GM12878 (cell line): ENCODE measurements around the gene CDHR2. TPM values are rescaled to one million over a fixed set of nuclear protein-coding genes. Genes with fewer than 3 reads are reported as not detected.

Experiments
- ATAC-seq: fragments of 200-7000 bp; cut with Tn5 transposase; 3 replicates; pipeline ENCODE4 v1.9.1; 2020; ENCODE audit warnings: mild to moderate bottlenecking, moderate library complexity
- BruUV-seq: library from RNA; stranded (reverse); fragments of 400-500 nt; replicated peaks from 2 replicates; lab custom pipeline; 2021; lab: Mats Ljungman, UMichigan
- CTCF ChIA-PET: fragments of 300-600 bp; sonication (Branson Sonifier 250); formaldehyde crosslinking; extraction: SDS; loops from one replicate; lab custom pipeline; 2021; ENCODE audit warnings: inconsistent platforms; lab: Yijun Ruan, JAX
- POLR2A ChIA-PET: fragments of 350-600 bp; formaldehyde crosslinking; extraction: SDS; loops from one replicate; lab custom pipeline; 2021; ENCODE audit warnings: inconsistent platforms; lab: Charles Lee
- RAD21 ChIA-PET: fragments of 300-600 bp; sonication (Branson Sonifier 250); formaldehyde crosslinking; loops from one replicate; lab custom pipeline; 2023; ENCODE audit warnings: antibody characterized with exemption; ENCODE audit not compliant: unreplicated experiment; lab: Charles Lee
- SMC1A ChIA-PET: fragments of 300-600 bp; sonication (Branson Sonifier 250); formaldehyde crosslinking; loops from one replicate; lab custom pipeline; 2023; ENCODE audit not compliant: unreplicated experiment, uncharacterized antibody; lab: Charles Lee
- DNase-seq: peaks from one replicate; pipeline ENCODE4 v3.0.0-alpha.2; 2011; ENCODE audit warnings: low read depth, low spot score
- FAIRE-seq: peaks from 3 replicates; lab custom pipeline; 2011; peaks lifted over from hg19 to GRCh38; lab: Jason Lieb, UNC
- H2AFZ ChIP-seq: 2 replicates; pipeline ENCODE4 v1.6.0; 2011; ENCODE audit warnings: low read depth, low read length, control low read depth; ENCODE audit not compliant: control insufficient read depth
- H3K27ac ChIP-seq: 2 replicates; pipeline ENCODE4 v1.5.1; 2011; ENCODE audit warnings: control low read depth; ENCODE audit not compliant: control insufficient read depth, insufficient read depth
- H3K27me3 ChIP-seq, 2 experiments: replicated peaks in 1 of 2; 2 replicates each; pipeline versions ENCODE4 v1.6.0 to v1.6.1; 2011; ENCODE audit warnings: low read length in 1 of 2; ENCODE audit not compliant: control insufficient read depth in 2 of 2, insufficient read depth in 2 of 2
- H3K36me3 ChIP-seq, 2 experiments: 2 replicates each; pipeline ENCODE4 v1.5.1; 2011; ENCODE audit warnings: low read length in 1 of 2; ENCODE audit not compliant: control insufficient read depth in 2 of 2, insufficient read depth in 2 of 2
- H3K4me1 ChIP-seq: 2 replicates; pipeline ENCODE4 v1.6.1; 2011; ENCODE audit warnings: mild to moderate bottlenecking, low read length, moderate library complexity, mixed read lengths; ENCODE audit not compliant: control insufficient read depth, insufficient read depth
- H3K4me2 ChIP-seq: 2 replicates; pipeline ENCODE4 v1.6.0; 2011; ENCODE audit warnings: control low read depth; ENCODE audit not compliant: control insufficient read depth, insufficient read depth
- H3K4me3 ChIP-seq: fragments of 200-600 bp; sonication (generic); 2 replicates; pipeline ENCODE4 v1.5.1; 2016
- H3K79me2 ChIP-seq: 2 replicates; pipeline ENCODE4 v1.6.0; 2011; ENCODE audit warnings: low read length; ENCODE audit not compliant: control insufficient read depth, insufficient read depth
- H3K9ac ChIP-seq: 2 replicates; pipeline ENCODE4 v1.8.0; 2011; ENCODE audit warnings: low read length, control low read depth, mixed read lengths; ENCODE audit not compliant: control insufficient read depth, insufficient read depth
- H3K9me3 ChIP-seq: replicated peaks from 3 replicates; pipeline ENCODE4 v1.5.1; 2011; ENCODE audit warnings: mild to moderate bottlenecking, low read length; ENCODE audit not compliant: control insufficient read depth, insufficient read depth
- H4K20me1 ChIP-seq: 2 replicates; pipeline ENCODE4 v1.6.0; 2011; ENCODE audit not compliant: control insufficient read depth, insufficient read depth
- CBX5 ChIP-seq: sonication (generic); IDR thresholded peaks from 2 replicates; pipeline ENCODE4 v1.6.1; 2016; ENCODE audit warnings: low read depth, moderate library complexity, mild to moderate bottlenecking, inconsistent platforms
- CHD4 ChIP-seq: fragments of 200-600 bp; sonication (generic); IDR thresholded peaks from 2 replicates; pipeline ENCODE4 v1.6.1; 2016; ENCODE audit warnings: mild to moderate bottlenecking
- IRF3 ChIP-seq: fragments of 450-650 bp; IDR thresholded peaks from 2 replicates; pipeline ENCODE4 v1.6.1; 2014; ENCODE audit warnings: mild to moderate bottlenecking
- MEF2B ChIP-seq: fragments of 450-650 bp; IDR thresholded peaks from 2 replicates; pipeline ENCODE4 v1.6.1; 2018; ENCODE audit warnings: mild to moderate bottlenecking, moderate library complexity; ENCODE audit not compliant: partially characterized antibody, poor library complexity, severe bottlenecking
- MTA2 ChIP-seq: fragments of 450-650 bp; IDR thresholded peaks from 2 replicates; pipeline ENCODE4 v1.6.1; 2016; ENCODE audit warnings: low read depth, mild to moderate bottlenecking, moderate library complexity
- MYC ChIP-seq: IDR thresholded peaks from 2 replicates; pipeline ENCODE4 v1.6.1; 2011; ENCODE audit warnings: mild to moderate bottlenecking, low read length, moderate library complexity, inconsistent platforms; ENCODE audit not compliant: insufficient read depth, insufficient replicate concordance, insufficient read length, severe bottlenecking
- PKNOX1 ChIP-seq: fragments of 450-650 bp; IDR thresholded peaks from 2 replicates; pipeline ENCODE4 v1.6.1; 2016; ENCODE audit warnings: mild to moderate bottlenecking
- POLR2A ChIP-seq: IDR thresholded peaks from 2 replicates; pipeline ENCODE4 v1.6.1; 2011; ENCODE audit warnings: low read depth, mild to moderate bottlenecking, low read length
- RAD21 ChIP-seq: IDR thresholded peaks from 2 replicates; pipeline ENCODE4 v1.6.1; 2011; ENCODE audit warnings: mild to moderate bottlenecking, low read depth, low read length, moderate library complexity; ENCODE audit not compliant: insufficient read depth
- RELA ChIP-seq: fragments of 450-650 bp; IDR thresholded peaks from 2 replicates; pipeline ENCODE4 v1.8.0; 2014; ENCODE audit warnings: borderline replicate concordance; ENCODE audit not compliant: partially characterized antibody
- STAT1 ChIP-seq: fragments of 450-650 bp; conservative IDR thresholded peaks from 2 replicates; pipeline ENCODE4 v1.6.1; 2014; ENCODE audit warnings: antibody characterized with exemption, mild to moderate bottlenecking
- STAT3 ChIP-seq: IDR thresholded peaks from 2 replicates; pipeline ENCODE4 v1.6.1; 2011; ENCODE audit warnings: low read depth, low read length, improper control_type of control experiment
- TBL1XR1 ChIP-seq: IDR thresholded peaks from 2 replicates; pipeline ENCODE4 v1.6.1; 2012; ENCODE audit warnings: low read depth, low read length, improper control_type of control experiment
- TCF7 ChIP-seq: IDR thresholded peaks from 2 replicates; pipeline ENCODE4 v1.6.1; 2014; ENCODE audit warnings: antibody characterized with exemption, borderline replicate concordance
- ZBTB11 ChIP-seq: fragments of 450-650 bp; formaldehyde crosslinking; IDR thresholded peaks from 2 replicates; pipeline ENCODE4 v1.5.0; 2022; ENCODE audit warnings: mild to moderate bottlenecking, missing genetic modification characterization
- ZNF687 ChIP-seq: fragments of 450-650 bp; IDR thresholded peaks from 2 replicates; pipeline ENCODE4 v1.6.1; 2017; ENCODE audit warnings: mild to moderate bottlenecking, moderate library complexity
- WGBS: methylation state at CpG from one replicate; pipeline ENCODE4 v1.1.6; 2016; ENCODE audit warnings: low lambda C conversion rate; ENCODE audit not compliant: insufficient replicate concordance, insufficient coverage; ENCODE audit errors: missing lambda C conversion rate; 5-methylcytosine and 5-hydroxymethylcytosine counted together
- in situ Hi-C: fragments of 300-500 bp; cut with MboI; formaldehyde crosslinking; loops from 9 replicates; pipeline ENCODE4 v1.14.3; 2018; ENCODE audit warnings: mixed read lengths
- intact Hi-C: fragments of 100-400 bp; cut with micrococcal nuclease; formaldehyde crosslinking; loops from one replicate; pipeline ENCODE4 v1.14.2; 2022; ENCODE audit not compliant: unreplicated experiment
- polyA plus RNA-seq, 11 experiments: library from polyadenylated mRNA; depleted of rRNA in 4 of 11; unstranded in 6 of 11; stranded (reverse) in 5 of 11; fragments of >200 nt; fragmentation: Nextera tagmentation in 4 of 11; fragmentation: Illumina TruSeq in 1 of 11; extraction: Ambion mirVana in 4 of 11; extraction: Trizol in 1 of 11; gene quantifications; 1 replicate in 1 of 11; 2 replicates in 10 of 11; pipeline versions ENCODE4 v1.2.1 to v1.2.3, GENCODE V29; 2011 to 2016; ENCODE audit warnings: inconsistent platforms in 2 of 11, missing spikeins in 2 of 11, low read depth in 1 of 11
- total RNA-seq, 4 experiments: library from RNA; depleted of rRNA in 3 of 4; stranded (reverse); fragments of >200 nt in 3 of 4; fragmentation: Illumina TruSeq in 1 of 4; extraction: Trizol in 1 of 4; gene quantifications; 2 replicates each; pipeline versions ENCODE4 v1.2.1 to v1.2.3, GENCODE V29; 2013 to 2021

The CDHR2 gene
- total and polyA plus RNA-seq, 10 of the 15 experiments (the other 5 are each of a cell fraction or from before 2014, with no cell fraction given): 0.03 to 0.46 (median 0.06) TPM; not detected in 5

GRCh38 chr5:176636426-176636825 is 87.3 kb downstream of the CDHR2 start:
- ChIA-PET CTCF (no interaction called here), SMC1A (no interaction called here)
- peaks cover 0 to 1% of the 10 kb centered on the region in 2 experiments; a peak in 3 of 4 replicates for H3K27me3 ChIP-seq
- TF ChIP-seq STAT1: no peak
- TF ChIP-seq CHD4: no peak
- TF ChIP-seq CBX5: no peak
- TF ChIP-seq PKNOX1: no peak
- TF ChIP-seq RELA: no peak
- no peak for TF ChIP-seq IRF3
- no peak for TF ChIP-seq STAT3
- no peak for TF ChIP-seq POLR2A
- no peak for TF ChIP-seq RAD21
- TF ChIP-seq TBL1XR1: no peak
- TF ChIP-seq ZNF687: no peak
- no peak for TF ChIP-seq MEF2B
- TF ChIP-seq MTA2: no peak
- TF ChIP-seq MYC: no peak
- no peak for TF ChIP-seq ZBTB11 (CRISPR knock-in tag)
- no peak for TF ChIP-seq TCF7

More at GRCh38 chr5:176636426-176636825, 87.3 kb downstream of the CDHR2 start:
- no peaks in the 10 kb centered on the region for H3K79me2 ChIP-seq
- ATAC-seq: no peak
- H3K4me1 ChIP-seq: peaks cover 13% of the 10 kb centered on the region
- BruUV-seq: no TSS peak
- intact Hi-C loops: no loop called here
- H3K27ac ChIP-seq: no peak overlapping the region
- no peak overlapping the region for H2AFZ ChIP-seq
- ChIA-PET POLR2A (interaction anchor here (0.6 kb wide), 1 partner anchor 14 kb away, joined by 3 read pairs; no protein-coding TSS in a partner anchor), RAD21 (no interaction called here)
- H3K36me3 ChIP-seq: no peaks in the 10 kb centered on the region
- H4K20me1 ChIP-seq: no peaks in the 10 kb centered on the region
- no peak overlapping the region for H3K9ac ChIP-seq
- no peak for FAIRE-seq
- no peak for DNase-seq
- H3K4me3 ChIP-seq: no peak overlapping the region
- in situ Hi-C loops: no loop called here
- H3K4me2 ChIP-seq: no peak overlapping the region
- 67% methylated on average over 9 of the region's 9 CpGs for WGBS
- no peaks in the 10 kb centered on the region; the same call in 2 of the 3 replicates for H3K9me3 ChIP-seq
